SIG-M5 (cell line): ENCODE data around the gene TRIM26.
"Not testable (repeated sequence)": the region's sequence is repeated elsewhere in the genome, so short reads cannot be mapped to it uniquely, and the experiment has no call there.

ENCODE experiments used
- DNase-seq: peaks from one replicate; lab custom pipeline; 2025; lab: John Stamatoyannopoulos, UW

The TRIM26 gene

GRCh38 chr6:30212865-30213666 is at the start of gene TRIM26:
Gene TRIM26 (minus strand): TSS chr6:30213406. CDS start chr6:30199103, 14,303 bp downstream.
- peak; percentile 78 for DNase-seq

GRCh38 chr6:30260036-30260504 is 46.9 kb upstream of the TRIM26 start:
- no peak for DNase-seq

- no peak for DNase-seq
These were observed 46.2 kb upstream of the TRIM26 start for GRCh38 chr6:30259140-30260035.

GRCh38 chr6:30258204-30258603 is 45.0 kb upstream of the TRIM26 start:
- DNase-seq, result no peak

GRCh38 chr6:30252417-30252816 is 39.2 kb upstream of the TRIM26 start:
- not testable (repeated sequence) for DNase-seq

GRCh38 chr6:30244560-30244959 is 31.4 kb upstream of the TRIM26 start:
- DNase-seq, result no peak

GRCh38 chr6:30238178-30238795 is 25.1 kb upstream of the TRIM26 start:
- DNase-seq, result no peak

- DNase-seq, result no peak
These were observed 21.1 kb upstream of the TRIM26 start for GRCh38 chr6:30234356-30234755.

GRCh38 chr6:30231067-30231466 is 17.9 kb upstream of the TRIM26 start:
- DNase-seq, result no peak

- no peak for DNase-seq
These were observed 14.7 kb upstream of the TRIM26 start for GRCh38 chr6:30227763-30228487.

- DNase-seq, result no peak
These were observed 14.1 kb upstream of the TRIM26 start for GRCh38 chr6:30227242-30227722.

GRCh38 chr6:30223339-30223738 is 10.1 kb upstream of the TRIM26 start:
- DNase-seq, result no peak

GRCh38 chr6:30221956-30222355 is 8.8 kb upstream of the TRIM26 start:
- not testable (repeated sequence) for DNase-seq

GRCh38 chr6:30221395-30221794 is 8.2 kb upstream of the TRIM26 start:
- not testable (repeated sequence) for DNase-seq

GRCh38 chr6:30219244-30219643 is 6.0 kb upstream of the TRIM26 start:
- no peak for DNase-seq

GRCh38 chr6:30216096-30216495 is 2.9 kb upstream of the TRIM26 start:
- DNase-seq, result no peak

GRCh38 chr6:30214657-30214982 is 1.4 kb upstream of the TRIM26 start:
- no peak for DNase-seq

- DNase-seq, result no peak
These were observed 901 bp upstream of the TRIM26 start for GRCh38 chr6:30213957-30214656.

- no peak for DNase-seq
These were observed 406 bp upstream of the TRIM26 start for GRCh38 chr6:30213667-30213956.

- DNase-seq, result no peak
These were observed 1.3 kb downstream of the TRIM26 start for GRCh38 chr6:30211899-30212298.

GRCh38 chr6:30211306-30211705 is 1.9 kb downstream of the TRIM26 start:
- no peak for DNase-seq
